ENCODE data around the gene ZNF181.

DNA sequence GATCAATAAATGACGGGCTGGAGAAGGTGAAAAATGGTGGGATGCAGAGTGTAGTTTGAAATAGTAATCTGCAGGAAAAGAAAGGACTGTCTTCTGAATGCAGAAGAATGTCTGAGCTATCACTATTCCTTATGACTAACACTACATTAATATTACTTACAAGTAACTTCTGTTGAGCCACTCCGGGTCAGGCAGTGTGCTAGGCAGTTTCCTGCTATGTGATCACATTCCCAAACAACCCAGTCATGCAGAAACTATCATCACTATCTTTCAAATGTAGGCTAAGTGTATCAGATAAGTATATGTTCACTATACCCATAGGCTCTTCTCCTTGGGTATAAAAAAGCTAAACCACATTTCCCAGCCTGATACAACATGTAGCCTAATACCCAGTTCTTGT is 32.3 kb downstream of the ZNF181 start:
- TF ChIP-seq, protein P1, sequence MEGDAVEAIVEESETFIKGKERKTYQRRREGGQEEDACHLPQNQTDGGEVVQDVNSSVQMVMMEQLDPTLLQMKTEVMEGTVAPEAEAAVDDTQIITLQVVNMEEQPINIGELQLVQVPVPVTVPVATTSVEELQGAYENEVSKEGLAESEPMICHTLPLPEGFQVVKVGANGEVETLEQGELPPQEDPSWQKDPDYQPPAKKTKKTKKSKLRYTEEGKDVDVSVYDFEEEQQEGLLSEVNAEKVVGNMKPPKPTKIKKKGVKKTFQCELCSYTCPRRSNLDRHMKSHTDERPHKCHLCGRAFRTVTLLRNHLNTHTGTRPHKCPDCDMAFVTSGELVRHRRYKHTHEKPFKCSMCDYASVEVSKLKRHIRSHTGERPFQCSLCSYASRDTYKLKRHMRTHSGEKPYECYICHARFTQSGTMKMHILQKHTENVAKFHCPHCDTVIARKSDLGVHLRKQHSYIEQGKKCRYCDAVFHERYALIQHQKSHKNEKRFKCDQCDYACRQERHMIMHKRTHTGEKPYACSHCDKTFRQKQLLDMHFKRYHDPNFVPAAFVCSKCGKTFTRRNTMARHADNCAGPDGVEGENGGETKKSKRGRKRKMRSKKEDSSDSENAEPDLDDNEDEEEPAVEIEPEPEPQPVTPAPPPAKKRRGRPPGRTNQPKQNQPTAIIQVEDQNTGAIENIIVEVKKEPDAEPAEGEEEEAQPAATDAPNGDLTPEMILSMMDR (IDR thresholded peaks at IDR 0.05): no peak
- no peak for TF ChIP-seq POLR2A (IDR thresholded peaks at IDR 0.05)
